GM18951 (cell line): ENCODE measurements around the gene AKAP8.

Experiments
- POLR2A ChIP-seq: IDR thresholded peaks from 4 replicates; pipeline ENCODE4 v1.6.1; 2011; ENCODE audit warnings: mild to moderate bottlenecking; ENCODE audit not compliant: insufficient read length, insufficient read depth; ENCODE audit errors: extremely low read depth
- in situ Hi-C: fragments of 300-500 bp; cut with MboI; formaldehyde crosslinking; loops from one replicate; pipeline ENCODE4 v1.12.0; 2022; ENCODE audit warnings: low sequenced_read_pairs, mixed read lengths, inconsistent platforms; ENCODE audit not compliant: unreplicated experiment

AKAP8 gene

GRCh38 chr19:15323496-15324235, 55.9 kb downstream of the AKAP8 start:
- in situ Hi-C loops = no loop called here
- no peak for TF ChIP-seq POLR2A

DNA sequence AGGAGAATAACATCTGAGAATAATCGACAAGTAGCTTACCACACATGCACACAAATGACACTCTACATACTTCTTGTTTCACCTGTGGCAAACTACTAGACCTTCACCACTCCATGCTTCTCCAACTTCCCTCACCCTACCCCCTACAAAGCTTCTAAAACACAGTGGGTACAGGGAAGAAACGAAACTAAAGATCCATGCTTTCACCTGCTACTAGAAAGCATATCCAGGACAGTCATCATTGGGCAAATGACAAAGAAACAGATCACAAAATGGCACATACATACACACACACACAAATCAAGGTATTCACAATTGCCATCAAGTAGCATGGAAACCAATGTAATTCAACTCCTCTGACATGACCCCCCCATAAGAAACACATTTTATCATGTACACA, 57.8 kb downstream of the AKAP8 start:
- TF ChIP-seq POLR2A = no peak
- in situ Hi-C loops = no loop called here

- in situ Hi-C loops = no loop called here
- no peak for TF ChIP-seq POLR2A
Observed at GRCh38 chr19:15320116-15320515, 59.5 kb downstream of the AKAP8 start.

GRCh38 chr19:15318241-15318691, 61.3 kb downstream of the AKAP8 start:
- in situ Hi-C loops = no loop called here

GRCh38 chr19:15317392-15318071, 62.1 kb downstream of the AKAP8 start:
- in situ Hi-C loops = no loop called here
- no peak for TF ChIP-seq POLR2A

More at GRCh38 chr19:15318241-15318691, 61.3 kb downstream of the AKAP8 start:
- no peak for TF ChIP-seq POLR2A

- in situ Hi-C loops = no loop called here
- TF ChIP-seq POLR2A = no peak
Observed at GRCh38 chr19:15316498-15316897, 63.1 kb downstream of the AKAP8 start.

DNA sequence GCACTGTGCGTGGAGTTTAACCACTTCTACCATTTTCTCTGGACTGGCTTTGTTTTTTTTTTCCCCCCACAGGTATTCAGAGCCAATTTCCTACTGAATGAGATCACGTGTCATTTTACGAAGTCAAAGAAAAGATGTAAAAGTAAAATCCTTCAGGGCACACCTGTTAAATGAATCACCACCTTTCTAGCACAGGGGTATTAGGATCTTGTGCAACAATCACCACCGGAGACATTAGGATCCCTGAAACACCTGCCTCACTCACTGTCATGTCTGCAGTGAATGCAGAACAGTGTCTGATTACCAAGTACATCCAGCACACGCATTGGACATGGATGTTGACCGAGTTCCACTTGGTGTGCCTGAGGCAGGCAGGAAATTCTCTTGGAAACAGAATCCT, 64.5 kb downstream of the AKAP8 start:
- no peak for TF ChIP-seq POLR2A
- in situ Hi-C loops = no loop called here

DNA sequence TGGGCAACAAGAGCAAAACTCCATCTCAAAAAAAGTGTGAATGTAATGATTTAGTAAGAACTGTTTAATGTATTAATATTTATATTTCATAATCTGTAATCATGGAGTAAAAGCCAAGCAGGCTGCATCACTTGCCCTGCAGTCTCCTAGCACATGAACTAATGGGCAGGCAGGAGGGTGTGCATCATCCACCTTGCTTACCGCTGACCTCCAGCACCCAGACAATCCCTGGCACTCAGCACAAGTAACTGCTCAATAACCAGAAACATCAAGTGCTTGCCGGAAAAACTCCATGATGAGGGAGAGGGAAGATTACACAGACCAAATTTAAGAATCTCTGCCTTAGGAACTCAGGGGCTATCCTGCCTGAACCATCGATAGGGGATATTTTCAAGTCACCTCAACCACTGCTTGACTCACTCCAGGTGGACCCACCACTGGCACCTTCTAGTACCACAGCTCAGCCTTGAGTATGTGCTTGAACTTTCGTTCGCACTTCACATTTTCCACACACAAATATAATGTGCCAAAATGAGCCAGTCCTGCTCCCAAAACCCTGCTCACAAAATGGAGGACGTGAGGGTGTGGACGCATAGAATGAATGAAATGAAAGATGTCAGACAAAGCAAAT, 65.8 kb downstream of the AKAP8 start:
- in situ Hi-C loops = no loop called here
- TF ChIP-seq POLR2A = no peak

GRCh38 chr19:15307169-15307568, 72.4 kb downstream of the AKAP8 start:
- no peak for TF ChIP-seq POLR2A
- in situ Hi-C loops = no loop called here

GRCh38 chr19:15305582-15306334, 73.8 kb downstream of the AKAP8 start:
- no peak for TF ChIP-seq POLR2A
- in situ Hi-C loops = no loop called here

DNA sequence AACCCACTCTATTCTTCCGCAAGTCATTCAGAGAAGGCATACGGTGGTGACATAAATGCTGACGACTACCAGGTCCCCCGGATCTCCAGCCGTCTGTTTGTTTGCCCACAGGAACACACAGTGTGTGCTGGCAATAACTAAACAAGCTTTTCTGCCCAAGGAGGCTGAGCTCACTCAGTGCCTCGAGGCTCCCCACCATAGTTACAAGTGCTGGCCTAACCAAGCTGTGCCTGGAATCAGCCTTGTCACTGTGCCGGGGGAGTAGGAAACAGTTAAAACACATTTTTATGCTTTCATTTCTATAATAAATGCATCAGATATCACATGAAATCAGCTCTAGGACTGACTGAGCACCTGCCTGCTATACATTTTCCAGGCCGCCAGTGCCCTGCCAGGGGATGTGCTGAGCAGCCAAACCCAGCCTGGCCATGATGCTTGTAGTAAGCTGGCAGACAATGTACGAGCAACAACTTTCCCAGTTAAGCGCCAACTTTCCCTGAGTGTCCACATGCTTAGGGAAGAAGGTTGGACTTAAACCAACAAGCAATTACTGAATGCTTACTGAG, 75.4 kb downstream of the AKAP8 start:
- TF ChIP-seq POLR2A = no peak
- in situ Hi-C loops = no loop called here
